Loucy (cell line): ENCODE results near the gene CHD6.

Experiments
- EZH2phosphoT487 ChIP-seq: fragments of 200-600 bp; IDR thresholded peaks from 2 replicates; pipeline ENCODE4 v1.6.1; 2018; ENCODE audit warnings: antibody characterized with exemption, mild to moderate bottlenecking, moderate library complexity, borderline replicate concordance
- TF ChIP-seq, protein P1 (sequence below): fragments of 200-600 bp; sonication (generic); conservative IDR thresholded peaks from 2 replicates; pipeline ENCODE4 v1.5.1; 2014; ENCODE audit warnings: mild to moderate bottlenecking, antibody characterized with exemption, low read length

GRCh38 chr20:41567615-41568014, 50.6 kb downstream of the CHD6 start:
- TF ChIP-seq, protein P1, sequence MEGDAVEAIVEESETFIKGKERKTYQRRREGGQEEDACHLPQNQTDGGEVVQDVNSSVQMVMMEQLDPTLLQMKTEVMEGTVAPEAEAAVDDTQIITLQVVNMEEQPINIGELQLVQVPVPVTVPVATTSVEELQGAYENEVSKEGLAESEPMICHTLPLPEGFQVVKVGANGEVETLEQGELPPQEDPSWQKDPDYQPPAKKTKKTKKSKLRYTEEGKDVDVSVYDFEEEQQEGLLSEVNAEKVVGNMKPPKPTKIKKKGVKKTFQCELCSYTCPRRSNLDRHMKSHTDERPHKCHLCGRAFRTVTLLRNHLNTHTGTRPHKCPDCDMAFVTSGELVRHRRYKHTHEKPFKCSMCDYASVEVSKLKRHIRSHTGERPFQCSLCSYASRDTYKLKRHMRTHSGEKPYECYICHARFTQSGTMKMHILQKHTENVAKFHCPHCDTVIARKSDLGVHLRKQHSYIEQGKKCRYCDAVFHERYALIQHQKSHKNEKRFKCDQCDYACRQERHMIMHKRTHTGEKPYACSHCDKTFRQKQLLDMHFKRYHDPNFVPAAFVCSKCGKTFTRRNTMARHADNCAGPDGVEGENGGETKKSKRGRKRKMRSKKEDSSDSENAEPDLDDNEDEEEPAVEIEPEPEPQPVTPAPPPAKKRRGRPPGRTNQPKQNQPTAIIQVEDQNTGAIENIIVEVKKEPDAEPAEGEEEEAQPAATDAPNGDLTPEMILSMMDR: no peak
- TF ChIP-seq EZH2phosphoT487: no peak
